ENCODE data around the gene IFNAR2.

GRCh38 chr21:33199516-33200217 is 30.1 kb upstream of the IFNAR2 start:
- TF ChIP-seq CTCF (conservative IDR thresholded peaks at IDR 0.05 in 1 of 2, IDR thresholded peaks at IDR 0.05 in 1 of 2; ENCODE audit: low read depth in 1 of 2, low read length in 2 of 2) (peak; percentile 70 to 81), EZH2 (IDR thresholded peaks at IDR 0.05; ENCODE audit: low read length, missing control alignments) (no peak)

Measured in fibroblast of lung (primary cell).